Small intestine (tissue), 7 donors: ENCODE results near the gene HAPLN2. TPM values are rescaled to one million over a fixed set of nuclear protein-coding genes. Genes with fewer than 3 reads are reported as not detected.

Experiments
- DNase-seq, 2 donors: peaks; one replicate each; pipeline versions ENCODE4 v3.0.0 to v3.0.0-alpha.2; 2013
- FAIRE-seq: peaks from 2 replicates; lab custom pipeline; 2012; peaks lifted over from hg19 to GRCh38; lab: Jason Lieb, UNC
- H3K27ac ChIP-seq, 3 donors: one replicate each; pipeline ENCODE4 v1.5.1; 2013; ENCODE audit warnings: low read length in 2 of 3, mild to moderate bottlenecking in 2 of 3, control low read depth in 1 of 3, inconsistent platforms in 1 of 3, low read depth in 1 of 3, moderate library complexity in 1 of 3
- H3K27me3 ChIP-seq, 3 donors: one replicate each; pipeline ENCODE4 v1.6.1; 2013; ENCODE audit warnings: low read length in 3 of 3, inconsistent platforms in 1 of 3; ENCODE audit not compliant: control insufficient read depth in 3 of 3, insufficient read depth in 3 of 3
- H3K36me3 ChIP-seq, 3 donors: one replicate each; pipeline ENCODE4 v1.6.1; 2013; ENCODE audit warnings: low read length in 3 of 3, inconsistent platforms in 1 of 3, low read depth in 1 of 3, mild to moderate bottlenecking in 1 of 3, moderate library complexity in 1 of 3; ENCODE audit not compliant: control insufficient read depth in 3 of 3, insufficient read depth in 2 of 3
- H3K4me1 ChIP-seq, 3 donors: one replicate each; pipeline ENCODE4 v1.6.1; 2013; ENCODE audit warnings: low read length in 2 of 3, inconsistent platforms in 1 of 3, low read depth in 1 of 3, mild to moderate bottlenecking in 1 of 3, moderate library complexity in 1 of 3; ENCODE audit not compliant: control insufficient read depth in 3 of 3, insufficient read depth in 2 of 3
- H3K4me3 ChIP-seq, 3 donors: one replicate each; pipeline ENCODE4 v1.5.1; 2013; ENCODE audit warnings: low read length in 3 of 3, control low read depth in 1 of 3, inconsistent platforms in 1 of 3, low read depth in 1 of 3, mild to moderate bottlenecking in 1 of 3, moderate library complexity in 1 of 3
- H3K9me3 ChIP-seq, 2 donors: one replicate each; pipeline ENCODE4 v1.6.1; 2013; ENCODE audit warnings: low read depth in 1 of 2, low read length in 1 of 2; ENCODE audit not compliant: control insufficient read depth in 2 of 2, insufficient read depth in 1 of 2
- WGBS, 3 donors: extraction: QIAGEN DNeasy Blood & Tissue Kit; methylation state at CpG; one replicate each; pipeline ENCODE4 v1.1.7; 2013; 5-methylcytosine and 5-hydroxymethylcytosine counted together
- polyA plus RNA-seq, 4 donors: library from polyadenylated mRNA; stranded (reverse) in 3 of 4; unstranded in 1 of 4; fragments of 200-250 nt in 3 of 4; fragments of 120-200 nt in 1 of 4; gene quantifications; one replicate each; pipeline versions ENCODE4 v1.2.1 to v1.2.3, GENCODE V29; 2013
- donor health status: healthy with polysubstance abuse.
- donor health status: control.
- donor health status: control.
- donor health status: Bipolar disorder and iron deficiency.
- donor health status: healthy.

Gene HAPLN2
- polyA plus RNA-seq, 4 donors: 0.22 to 25.9 (median 6.7) TPM

DNA sequence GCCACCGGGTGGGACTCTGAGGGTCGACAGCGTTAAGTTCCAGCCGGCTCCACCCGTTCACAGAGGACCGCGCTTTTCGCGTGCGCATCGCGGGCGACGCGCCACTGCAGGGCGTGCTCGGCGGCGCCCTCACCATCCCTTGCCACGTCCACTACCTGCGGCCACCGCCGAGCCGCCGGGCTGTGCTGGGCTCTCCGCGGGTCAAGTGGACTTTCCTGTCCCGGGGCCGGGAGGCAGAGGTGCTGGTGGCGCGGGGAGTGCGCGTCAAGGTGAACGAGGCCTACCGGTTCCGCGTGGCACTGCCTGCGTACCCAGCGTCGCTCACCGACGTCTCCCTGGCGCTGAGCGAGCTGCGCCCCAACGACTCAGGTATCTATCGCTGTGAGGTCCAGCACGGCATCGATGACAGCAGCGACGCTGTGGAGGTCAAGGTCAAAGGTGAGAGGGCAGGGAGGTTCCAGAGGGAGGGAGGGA lies 27.6 kb downstream of the HAPLN2 start:
- H3K4me1 ChIP-seq: peaks cover 0 to 11% (median 0%) of the 10 kb centered on the region in 3 donors
- no peak overlapping the region for H3K4me3 ChIP-seq
- no peaks in the 10 kb centered on the region for H3K9me3 ChIP-seq
- WGBS, 3 donors: 39 to 64% (median 63%) methylated on average over 42 to 51 of the region's 51 CpGs
- DNase-seq (no peak), FAIRE-seq (no peak)
- H3K27ac ChIP-seq: no peak overlapping the region
- peaks cover 0 to 37% (median 8%) of the 10 kb centered on the region in 3 donors for H3K27me3 ChIP-seq
- H3K36me3 ChIP-seq: peaks cover 0 to 30% (median 5%) of the 10 kb centered on the region in 3 donors

DNA sequence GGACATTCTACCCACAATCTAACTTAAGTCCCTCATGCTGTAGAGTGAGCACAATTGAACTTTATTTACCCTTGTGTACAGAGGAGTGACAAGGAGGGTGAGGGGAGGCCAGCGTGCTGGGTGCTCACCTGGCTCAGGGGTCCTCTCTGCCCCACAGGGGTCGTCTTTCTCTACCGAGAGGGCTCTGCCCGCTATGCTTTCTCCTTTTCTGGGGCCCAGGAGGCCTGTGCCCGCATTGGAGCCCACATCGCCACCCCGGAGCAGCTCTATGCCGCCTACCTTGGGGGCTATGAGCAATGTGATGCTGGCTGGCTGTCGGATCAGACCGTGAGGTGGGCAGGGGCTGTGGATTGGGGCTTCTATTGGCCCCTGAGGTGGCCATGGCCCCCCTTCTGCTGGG lies 28.1 kb downstream of the HAPLN2 start:
- no peak overlapping the region for H3K27ac ChIP-seq
- WGBS, 3 donors: 81 to 92% (median 91%) methylated on average over 10 of the region's 10 CpGs
- DNase-seq (no peak), FAIRE-seq (no peak)
- H3K27me3 ChIP-seq: peaks cover 0 to 33% (median 8%) of the 10 kb centered on the region in 3 donors
- peaks cover 0 to 31% (median 5%) of the 10 kb centered on the region in 3 donors for H3K36me3 ChIP-seq
- H3K4me1 ChIP-seq: peaks cover 0 to 7% (median 0%) of the 10 kb centered on the region in 3 donors
- H3K9me3 ChIP-seq: no peaks in the 10 kb centered on the region
- H3K4me3 ChIP-seq: no peak overlapping the region

DNA sequence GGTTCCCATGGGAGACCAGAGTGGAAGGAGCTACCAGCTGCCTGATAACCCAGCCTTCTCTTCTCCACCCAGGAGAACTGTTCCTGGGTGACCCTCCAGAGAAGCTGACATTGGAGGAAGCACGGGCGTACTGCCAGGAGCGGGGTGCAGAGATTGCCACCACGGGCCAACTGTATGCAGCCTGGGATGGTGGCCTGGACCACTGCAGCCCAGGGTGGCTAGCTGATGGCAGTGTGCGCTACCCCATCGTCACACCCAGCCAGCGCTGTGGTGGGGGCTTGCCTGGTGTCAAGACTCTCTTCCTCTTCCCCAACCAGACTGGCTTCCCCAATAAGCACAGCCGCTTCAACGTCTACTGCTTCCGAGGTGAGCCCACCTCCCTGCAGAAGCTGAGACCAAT lies 29.3 kb downstream of the HAPLN2 start:
- Histone ChIP-seq H3K9me3 (no peaks in the 10 kb centered on the region), H3K27ac (no peak overlapping the region), H3K36me3 (peaks cover 0 to 29% (median 5%) of the 10 kb centered on the region in 3 donors), H3K4me1 (no peaks in the 10 kb centered on the region), H3K4me3 (no peak overlapping the region), H3K27me3 (peaks cover 0 to 23% (median 8%) of the 10 kb centered on the region in 3 donors)
- FAIRE-seq (no peak), DNase-seq (no peak)
- 83 to 93% (median 86%) methylated on average over 10 of the region's 10 CpGs for WGBS, 3 donors

DNA sequence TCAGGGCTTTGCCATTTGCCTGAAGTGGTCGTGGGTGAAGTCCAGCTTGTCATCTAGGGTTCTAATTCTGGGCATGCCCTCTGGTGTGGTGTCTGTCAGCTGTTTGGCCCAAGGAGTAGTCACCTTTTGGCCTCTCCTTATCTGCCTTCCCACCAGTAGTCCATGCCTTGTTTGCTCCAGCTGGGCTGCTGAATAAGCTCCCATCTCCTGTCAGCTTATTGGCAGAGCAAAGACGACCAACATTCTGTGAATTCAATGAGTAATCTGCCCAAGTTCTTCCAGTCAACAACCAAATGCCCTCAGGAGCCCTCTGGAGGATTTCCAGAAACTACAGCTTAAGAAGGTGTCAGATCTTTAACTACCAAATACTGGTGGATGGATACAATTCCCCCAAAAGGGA lies 29.7 kb downstream of the HAPLN2 start:
- WGBS, 3 donors: 28 to 40% (median 40%) methylated on average over 2 of the region's 2 CpGs
- H3K27me3 ChIP-seq: peaks cover 0 to 23% (median 8%) of the 10 kb centered on the region in 3 donors
- DNase-seq (no peak), FAIRE-seq (no peak)
- H3K9me3 ChIP-seq: no peaks in the 10 kb centered on the region
- no peaks in the 10 kb centered on the region for H3K4me1 ChIP-seq
- H3K27ac ChIP-seq: no peak overlapping the region
- H3K4me3 ChIP-seq: no peak overlapping the region
- peaks cover 0 to 25% (median 5%) of the 10 kb centered on the region in 3 donors for H3K36me3 ChIP-seq

DNA sequence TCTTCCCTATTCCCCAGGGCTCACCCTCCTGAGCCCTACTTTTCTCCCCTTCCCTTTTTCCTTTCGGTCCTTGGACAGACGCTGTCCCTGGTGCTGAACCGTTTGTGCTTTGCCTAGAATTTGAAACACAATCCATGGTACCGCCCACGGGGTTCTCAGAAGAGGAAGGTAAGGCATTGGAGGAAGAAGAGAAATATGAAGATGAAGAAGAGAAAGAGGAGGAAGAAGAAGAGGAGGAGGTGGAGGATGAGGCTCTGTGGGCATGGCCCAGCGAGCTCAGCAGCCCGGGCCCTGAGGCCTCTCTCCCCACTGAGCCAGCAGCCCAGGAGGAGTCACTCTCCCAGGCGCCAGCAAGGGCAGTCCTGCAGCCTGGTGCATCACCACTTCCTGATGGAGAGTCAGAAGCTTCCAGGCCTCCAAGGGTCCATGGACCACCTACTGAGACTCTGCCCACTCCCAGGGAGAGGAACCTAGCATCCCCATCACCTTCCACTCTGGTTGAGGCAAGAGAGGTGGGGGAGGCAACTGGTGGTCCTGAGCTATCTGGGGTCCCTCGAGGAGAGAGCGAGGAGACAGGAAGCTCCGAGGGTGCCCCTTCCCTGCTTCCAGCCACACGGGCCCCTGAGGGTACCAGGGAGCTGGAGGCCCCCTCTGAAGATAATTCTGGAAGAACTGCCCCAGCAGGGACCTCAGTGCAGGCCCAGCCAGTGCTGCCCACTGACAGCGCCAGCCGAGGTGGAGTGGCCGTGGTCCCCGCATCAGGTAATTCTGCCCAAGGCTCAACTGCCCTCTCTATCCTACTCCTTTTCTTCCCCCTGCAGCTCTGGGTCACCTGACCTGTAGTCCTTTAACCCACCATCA lies 33.1 kb downstream of the HAPLN2 start:
- H3K27ac ChIP-seq: no peak overlapping the region
- peaks cover 0 to 9% (median 0%) of the 10 kb centered on the region in 3 donors for H3K4me1 ChIP-seq
- WGBS, 3 donors: 55 to 64% (median 59%) methylated on average over 14 to 16 of the region's 16 CpGs
- no peaks in the 10 kb centered on the region for H3K9me3 ChIP-seq
- H3K36me3 ChIP-seq: peaks cover 0 to 13% (median 0%) of the 10 kb centered on the region in 3 donors
- DNase-seq (peak in 1 of 2 donors; percentile 67), FAIRE-seq (no peak)
- peaks cover 0 to 30% (median 0%) of the 10 kb centered on the region in 3 donors for H3K27me3 ChIP-seq
- no peak overlapping the region for H3K4me3 ChIP-seq

DNA sequence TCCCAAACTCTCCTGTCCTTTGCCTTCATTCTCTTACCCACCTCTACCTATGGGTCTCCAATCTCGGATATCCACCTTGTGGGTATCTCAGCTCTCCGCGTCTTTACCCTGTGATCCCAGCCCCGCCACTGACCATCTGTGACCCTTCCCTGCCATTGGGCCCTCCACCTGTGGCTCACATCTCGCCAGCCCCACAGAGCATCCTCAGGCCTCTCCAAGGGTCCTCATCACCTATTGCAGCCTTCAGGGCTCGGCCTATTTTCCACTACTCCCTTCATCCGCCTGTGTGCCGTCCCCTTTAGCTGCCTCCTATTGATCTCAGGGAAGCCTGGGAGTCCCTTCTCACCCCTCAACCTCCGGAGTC lies 33.8 kb downstream of the HAPLN2 start:
- Histone ChIP-seq H3K27me3 (peaks cover 0 to 24% (median 0%) of the 10 kb centered on the region in 3 donors), H3K36me3 (peaks cover 0 to 15% (median 0%) of the 10 kb centered on the region in 3 donors)

DNA sequence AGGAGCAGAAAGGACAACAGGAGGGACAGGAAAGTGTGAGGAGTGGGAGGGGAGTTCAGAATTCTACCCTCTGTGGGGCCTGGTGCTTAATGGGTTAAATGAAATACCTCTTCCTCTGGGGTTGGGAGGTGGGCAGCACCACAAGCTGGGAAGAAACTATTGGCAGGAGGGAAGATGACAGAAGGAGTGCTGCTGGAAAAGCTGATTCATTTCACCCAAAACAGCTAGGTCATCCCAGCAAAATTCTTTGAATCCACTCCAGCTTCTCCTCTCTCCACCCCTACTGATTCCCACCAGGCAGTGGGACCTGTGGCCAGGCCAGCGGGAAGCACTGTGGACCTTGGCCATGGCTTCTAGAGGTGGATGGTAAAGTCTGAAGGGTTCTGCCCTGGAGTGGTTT lies 35.5 kb downstream of the HAPLN2 start:
- no peaks in the 10 kb centered on the region for H3K9me3 ChIP-seq
- peaks cover 0 to 23% (median 0%) of the 10 kb centered on the region in 3 donors for H3K36me3 ChIP-seq
- DNase-seq: no peak
- FAIRE-seq: no peak
- H3K27me3 ChIP-seq: peaks cover 0 to 23% (median 0%) of the 10 kb centered on the region in 3 donors
- 83 to 94% (median 85%) methylated on average over 1 of the region's 1 CpG for WGBS, 3 donors
- peaks cover under 1 to 19% (median 5%) of the 10 kb centered on the region in 3 donors for H3K4me1 ChIP-seq
- no peak overlapping the region for H3K27ac ChIP-seq
- H3K4me3 ChIP-seq: no peak overlapping the region

More for the DNA sequence above, 33.8 kb downstream of the HAPLN2 start:
- H3K4me1 ChIP-seq: peaks cover 0 to 14% (median 0%) of the 10 kb centered on the region in 3 donors
- DNase-seq (no peak), FAIRE-seq (no peak)
- H3K27ac ChIP-seq: no peak overlapping the region
- no peaks in the 10 kb centered on the region for H3K9me3 ChIP-seq
- WGBS, 3 donors: 84 to 89% (median 86%) methylated on average over 9 of the region's 9 CpGs
- no peak overlapping the region for H3K4me3 ChIP-seq

DNA sequence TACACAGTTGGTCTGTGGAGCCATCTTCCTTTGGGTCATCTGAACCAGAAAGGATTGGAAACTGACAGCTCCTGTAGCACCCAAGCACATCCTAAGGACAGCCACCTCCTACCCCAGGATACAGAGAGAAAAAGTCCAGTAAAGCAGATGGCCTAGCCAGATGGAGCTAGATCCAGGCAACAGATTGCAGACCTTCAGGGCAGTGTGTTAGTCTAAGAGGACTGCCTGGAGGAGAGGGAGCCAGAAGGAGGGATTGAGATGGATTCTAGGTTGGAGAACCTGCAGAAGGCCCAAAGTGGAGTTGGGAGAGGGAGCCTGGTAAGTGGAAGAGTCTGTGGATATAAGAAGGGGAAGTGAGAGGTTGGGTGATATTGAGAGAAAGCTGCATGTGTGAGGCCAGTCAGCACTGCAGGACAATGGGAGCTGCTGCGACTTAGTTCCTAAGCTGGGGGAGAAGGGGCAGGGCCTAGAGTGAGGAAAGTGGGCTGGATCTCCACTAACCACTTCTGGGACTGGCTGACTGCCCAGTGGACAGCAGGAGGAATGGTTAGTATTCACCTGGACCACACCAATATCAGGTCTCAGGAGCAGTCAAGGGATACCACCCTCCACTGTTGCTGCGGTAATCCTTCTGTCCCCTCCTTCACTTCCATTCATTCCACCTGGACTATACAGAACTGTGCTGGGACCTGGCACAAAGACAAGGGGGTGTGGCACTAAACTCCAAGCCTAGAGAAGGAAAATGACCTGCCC lies 36.1 kb downstream of the HAPLN2 start:
- DNase-seq: peak in 1 of 2 donors; percentile 29
- WGBS, 3 donors: 62 to 77% (median 75%) methylated on average over 2 of the region's 2 CpGs
- H3K9me3 ChIP-seq: no peaks in the 10 kb centered on the region

More for the DNA sequence above, 36.1 kb downstream of the HAPLN2 start:
- FAIRE-seq: no peak
- H3K4me1 ChIP-seq: peaks cover 2 to 23% (median 6%) of the 10 kb centered on the region in 3 donors
- no peak overlapping the region for H3K4me3 ChIP-seq
- peaks cover 0 to 23% (median 0%) of the 10 kb centered on the region in 3 donors for H3K27me3 ChIP-seq
- H3K36me3 ChIP-seq: peaks cover 0 to 24% (median 0%) of the 10 kb centered on the region in 3 donors
- no peak overlapping the region for H3K27ac ChIP-seq
